H9 (cell line): ENCODE results near the gene PEA15. TPM values are rescaled to one million over a fixed set of nuclear protein-coding genes. Genes with fewer than 3 reads are reported as not detected.

Experiments
- DNase-seq: peaks from one replicate; pipeline ENCODE4 v3.0.0-alpha.2; 2017
- H2AFZ ChIP-seq: one replicate; pipeline ENCODE4 v1.6.1; 2013; ENCODE audit warnings: mild to moderate bottlenecking, low read length, control low read depth, moderate library complexity
- H2AK5ac ChIP-seq: 2 replicates; pipeline ENCODE4 v1.6.1; 2013; ENCODE audit warnings: low read length, control low read depth, mixed read lengths; ENCODE audit not compliant: insufficient read length
- H2BK120ac ChIP-seq: one replicate; pipeline ENCODE4 v1.6.1; 2013; ENCODE audit warnings: low read depth, mild to moderate bottlenecking, low read length, control low read depth, inconsistent platforms; ENCODE audit not compliant: poor library complexity, severe bottlenecking
- H2BK12ac ChIP-seq: 2 replicates; pipeline ENCODE4 v1.6.1; 2013; ENCODE audit warnings: low read length, control low read depth, mixed read lengths, low read depth; ENCODE audit not compliant: insufficient read length
- H2BK15ac ChIP-seq: 2 replicates; pipeline ENCODE4 v1.6.1; 2013; ENCODE audit warnings: low read depth, low read length, control low read depth
- H2BK20ac ChIP-seq: one replicate; pipeline ENCODE4 v1.6.1; 2013; ENCODE audit warnings: low read depth, mild to moderate bottlenecking, low read length, control low read depth, inconsistent platforms; ENCODE audit not compliant: poor library complexity, severe bottlenecking
- H2BK5ac ChIP-seq: 2 replicates; pipeline ENCODE4 v1.6.1; 2013; ENCODE audit warnings: low read length, control low read depth, mixed read lengths; ENCODE audit not compliant: insufficient read length
- H3K14ac ChIP-seq: 2 replicates; pipeline ENCODE4 v1.6.1; 2013; ENCODE audit warnings: low read length, control low read depth; ENCODE audit not compliant: insufficient read depth
- H3K18ac ChIP-seq: 2 replicates; pipeline ENCODE4 v1.6.1; 2013; ENCODE audit warnings: low read depth, mild to moderate bottlenecking, mixed read lengths, low read length, control low read depth; ENCODE audit not compliant: insufficient read length
- H3K23ac ChIP-seq: 2 replicates; pipeline ENCODE4 v1.6.1; 2013; ENCODE audit warnings: low read length, control low read depth, mixed read lengths, low read depth; ENCODE audit not compliant: insufficient read length
- H3K23me2 ChIP-seq: 2 replicates; pipeline ENCODE4 v1.6.1; 2013; ENCODE audit warnings: low read depth, mild to moderate bottlenecking, mixed read lengths, low read length, control low read depth; ENCODE audit not compliant: insufficient read length, poor library complexity, severe bottlenecking
- H3K27ac ChIP-seq: 2 replicates; pipeline ENCODE4 v1.5.1; 2013; ENCODE audit warnings: low read length, control low read depth, mixed read lengths, low read depth; ENCODE audit not compliant: insufficient read length
- H3K27me3 ChIP-seq: 2 replicates; pipeline ENCODE4 v1.6.1; 2013; ENCODE audit warnings: low read length, control low read depth, inconsistent platforms; ENCODE audit not compliant: insufficient read depth
- H3K4ac ChIP-seq: 2 replicates; pipeline ENCODE4 v1.6.1; 2013; ENCODE audit warnings: low read depth, mild to moderate bottlenecking, control low read depth, inconsistent platforms, low read length, moderate library complexity
- H3K4me1 ChIP-seq: 2 replicates; pipeline ENCODE4 v1.6.1; 2013; ENCODE audit warnings: low read length, control low read depth, inconsistent platforms; ENCODE audit not compliant: insufficient read depth
- H3K4me2 ChIP-seq: 2 replicates; pipeline ENCODE4 v1.6.1; 2013; ENCODE audit warnings: low read length, control low read depth, mixed read lengths; ENCODE audit not compliant: insufficient read length, insufficient read depth
- H3K56ac ChIP-seq: 2 replicates; pipeline ENCODE4 v1.6.1; 2013; ENCODE audit warnings: low read depth, mild to moderate bottlenecking, mixed read lengths, low read length, control low read depth; ENCODE audit not compliant: insufficient read length
- H3K79me1 ChIP-seq: 2 replicates; pipeline ENCODE4 v1.6.1; 2013; ENCODE audit warnings: low read depth, mild to moderate bottlenecking, moderate library complexity, low read length, control low read depth, inconsistent platforms; ENCODE audit not compliant: insufficient read depth, poor library complexity, severe bottlenecking
- H3K79me2 ChIP-seq: 2 replicates; pipeline ENCODE4 v1.6.1; 2013; ENCODE audit warnings: low read length, control low read depth, inconsistent platforms; ENCODE audit not compliant: insufficient read depth
- H3K9ac ChIP-seq: 2 replicates; pipeline ENCODE4 v1.6.1; 2013; ENCODE audit warnings: low read length, control low read depth, mixed read lengths; ENCODE audit not compliant: insufficient read length; ENCODE audit errors: extremely low read depth
- H3K9me3 ChIP-seq: one replicate; pipeline ENCODE4 v1.6.1; 2013; ENCODE audit warnings: low read depth, low read length, inconsistent platforms; ENCODE audit not compliant: control insufficient read depth
- H3T11ph ChIP-seq: one replicate; pipeline ENCODE4 v1.6.1; 2013; ENCODE audit warnings: mild to moderate bottlenecking, low read length, control low read depth, inconsistent platforms
- H4K20me1 ChIP-seq: one replicate; pipeline ENCODE4 v1.6.1; 2013; ENCODE audit not compliant: control insufficient read depth, insufficient read length, insufficient read depth
- H4K5ac ChIP-seq: 2 replicates; pipeline ENCODE4 v1.6.1; 2013; ENCODE audit warnings: low read depth, mild to moderate bottlenecking, mixed read lengths, low read length, control low read depth; ENCODE audit not compliant: insufficient read length
- H4K8ac ChIP-seq: replicated peaks from 2 replicates; pipeline ENCODE4 v1.6.1; 2013; ENCODE audit warnings: low read length, control low read depth, mixed read lengths, low read depth; ENCODE audit not compliant: insufficient read length
- H4K91ac ChIP-seq: 2 replicates; pipeline ENCODE4 v1.6.1; 2013; ENCODE audit warnings: low read depth, mild to moderate bottlenecking, moderate library complexity, mixed read lengths, low read length, control low read depth; ENCODE audit not compliant: insufficient read length
- H3K27ac Mint-ChIP-seq, 3 experiments: 2 replicates in 2 of 3; 3 replicates in 1 of 3; pipeline ENCODE4 v1.8.0; 2020 to 2021; ENCODE audit warnings: mixed read lengths in 3 of 3, mild to moderate bottlenecking in 1 of 3, moderate library complexity in 1 of 3
- H3K27me3 Mint-ChIP-seq: 2 replicates; pipeline ENCODE4 v1.8.0; 2021; ENCODE audit warnings: low read depth, mild to moderate bottlenecking, moderate library complexity, mixed read lengths
- H3K36me3 Mint-ChIP-seq, 3 experiments: 2 replicates in 2 of 3; 3 replicates in 1 of 3; pipeline ENCODE4 v1.8.0; 2020 to 2021; ENCODE audit warnings: low read depth in 3 of 3, mixed read lengths in 3 of 3; ENCODE audit not compliant: insufficient read depth in 1 of 3
- H3K4me1 Mint-ChIP-seq, 2 experiments: 2 replicates each; pipeline ENCODE4 v1.8.0; 2020; ENCODE audit warnings: mixed read lengths in 2 of 2
- H3K4me3 Mint-ChIP-seq, 2 experiments: 2 replicates in 1 of 2; 3 replicates in 1 of 2; pipeline ENCODE4 v1.8.0; 2020 to 2021; ENCODE audit warnings: mild to moderate bottlenecking in 2 of 2, mixed read lengths in 2 of 2, moderate library complexity in 1 of 2
- H3K9me3 Mint-ChIP-seq, 2 experiments: 2 replicates in 1 of 2; 3 replicates in 1 of 2; pipeline ENCODE4 v1.8.0; 2020; ENCODE audit warnings: mild to moderate bottlenecking in 2 of 2, mixed read lengths in 2 of 2, moderate library complexity in 1 of 2
- CTCF ChIP-seq: fragments of 200-600 bp; sonication (generic); conservative IDR thresholded peaks from 3 replicates; pipeline ENCODE4 v1.8.0; 2021; ENCODE audit warnings: antibody characterized with exemption, mild to moderate bottlenecking
- WGBS: extraction: QIAGEN DNeasy Blood & Tissue Kit; methylation state at CpG from one replicate; pipeline ENCODE4 v1.1.7; 2013; ENCODE audit warnings: missing lambda C conversion rate, low lambda C conversion rate, mixed read lengths; ENCODE audit not compliant: insufficient read length; ENCODE audit errors: extremely low coverage; 5-methylcytosine and 5-hydroxymethylcytosine counted together
- total RNA-seq: library from RNA; stranded (reverse); gene quantifications from 2 replicates; pipeline ENCODE4 v1.2.1, GENCODE V29; 2021

Gene PEA15
- total RNA-seq, 1 experiment from 2014 or later: 82.1 TPM

GRCh38 chr1:160247053-160247452 lies 41.9 kb downstream of the PEA15 start:
- no peak overlapping the region for H3K27ac ChIP-seq
- no peak overlapping the region for H3K56ac ChIP-seq
- Mint-ChIP-seq H3K4me3 (no peak overlapping the region), H3K27ac (peak overlapping the region in 2 of 3 experiments; percentile 35 to 49; a peak in 2 of 7 replicates), H3K4me1 (peaks cover 5 to 14% of the 10 kb centered on the region in 2 experiments), H3K9me3 (no peaks in the 10 kb centered on the region), H3K27me3 (no peaks in the 10 kb centered on the region), H3K36me3 (peaks cover 2 to 36% (median 31%) of the 10 kb centered on the region in 3 experiments; a peak in 5 of 7 replicates)
- H3K79me2 ChIP-seq: peaks cover 7% of the 10 kb centered on the region; the same call in 1 of the 2 replicates
- H3K18ac ChIP-seq: no peak overlapping the region
- no peak overlapping the region for H2BK15ac ChIP-seq
- H3K23ac ChIP-seq: no peak overlapping the region
- no peaks in the 10 kb centered on the region for H3K9me3 ChIP-seq
- H2AFZ ChIP-seq: no peak overlapping the region
- no peak overlapping the region for H2BK12ac ChIP-seq
- no peak overlapping the region for H2BK5ac ChIP-seq
- DNase-seq: no peak
- H4K91ac ChIP-seq: no peak overlapping the region
- H3K4ac ChIP-seq: no peak overlapping the region
- H3T11ph ChIP-seq: no peak overlapping the region
- H4K8ac ChIP-seq: no peak overlapping the region
- H3K14ac ChIP-seq: no peak overlapping the region
- TF ChIP-seq CTCF: no peak
- H3K23me2 ChIP-seq: no peaks in the 10 kb centered on the region
- H4K20me1 ChIP-seq: no peaks in the 10 kb centered on the region
- H3K4me2 ChIP-seq: no peak overlapping the region
- no peak overlapping the region for H2AK5ac ChIP-seq
- H3K4me1 ChIP-seq: no peaks in the 10 kb centered on the region
- H3K9ac ChIP-seq: no peak overlapping the region
- no CpG with 5 or more reads among the region's 1 CpG for WGBS
- no peaks in the 10 kb centered on the region for H3K27me3 ChIP-seq
- no peak overlapping the region for H2BK120ac ChIP-seq
- no peak overlapping the region for H4K5ac ChIP-seq
- H2BK20ac ChIP-seq: no peak overlapping the region
- peaks cover 5% of the 10 kb centered on the region for H3K79me1 ChIP-seq
